Kidney (tissue), 14 donors: Measurements from ENCODE around the gene PPP6C. TPM values are rescaled to one million over a fixed set of nuclear protein-coding genes. Genes with fewer than 3 reads are reported as not detected.
"Not testable (repeated sequence)": the region's sequence is repeated elsewhere in the genome, so short reads cannot be mapped to it uniquely, and the experiment has no call there.

Experiments used
- DNase-seq, 5 donors: peaks; one replicate each; pipeline ENCODE4 v3.0.0-alpha.2; 2013 to 2020
- FAIRE-seq: peaks from 2 replicates; lab custom pipeline; 2012; peaks lifted over from hg19 to GRCh38; lab: Jason Lieb, UNC
- H3K27ac ChIP-seq, 2 donors: one replicate each; pipeline ENCODE4 v1.7.0; 2013; ENCODE audit warnings: low read depth in 2 of 2, low read length in 2 of 2, inconsistent platforms in 1 of 2
- H3K27me3 ChIP-seq: one replicate; pipeline ENCODE4 v1.7.1; 2013; ENCODE audit warnings: low read length, inconsistent platforms; ENCODE audit not compliant: control insufficient read depth, insufficient read depth
- H3K36me3 ChIP-seq, 3 donors: one replicate each; pipeline versions ENCODE4 v1.7.0 to v1.7.1; 2013; ENCODE audit warnings: low read length in 3 of 3, control low read depth in 1 of 3, inconsistent platforms in 1 of 3; ENCODE audit not compliant: insufficient read depth in 3 of 3, control insufficient read depth in 2 of 3
- H3K4me1 ChIP-seq, 3 donors: one replicate each; pipeline versions ENCODE4 v1.7.0 to v1.7.1; 2013; ENCODE audit warnings: low read length in 3 of 3, inconsistent platforms in 1 of 3, low read depth in 1 of 3; ENCODE audit not compliant: control insufficient read depth in 2 of 3, insufficient read depth in 2 of 3
- H3K4me3 ChIP-seq, 3 donors: one replicate each; pipeline versions ENCODE4 v1.7.0 to v1.8.1; 2013; ENCODE audit warnings: low read length in 3 of 3, control low read depth in 1 of 3, inconsistent platforms in 1 of 3
- H3K9ac ChIP-seq, 3 donors: one replicate each; pipeline versions ENCODE4 v1.7.0 to v1.7.1; 2013; ENCODE audit warnings: low read length in 3 of 3, control low read depth in 1 of 3, inconsistent platforms in 1 of 3
- H3K9me3 ChIP-seq, 3 donors: one replicate each; pipeline versions ENCODE4 v1.7.0 to v1.7.1; 2013; ENCODE audit warnings: low read length in 3 of 3, control low read depth in 1 of 3, inconsistent platforms in 1 of 3; ENCODE audit not compliant: control insufficient read depth in 2 of 3, insufficient read depth in 1 of 3
- intact Hi-C: fragments of 100-400 bp; cut with DNase I; formaldehyde crosslinking; loops from one replicate; pipeline ENCODE4 v1.11.1; 2022
- polyA plus RNA-seq: library from polyadenylated mRNA; stranded (reverse); fragments of 350-450 nt; fragmentation: Illumina TruSeq; extraction: RNeasy Lipid Tissue Mini Kit (QIAGEN cat#74804); gene quantifications from one replicate; pipeline ENCODE4 v1.2.3, GENCODE V29; 2014; ENCODE audit warnings: low read depth, low replicate concordance; ENCODE audit not compliant: insufficient read depth
- total RNA-seq: library from RNA; stranded (reverse); fragmentation: NEBNext Ultra II Directional; extraction: Animal tissue kit (Norgen Biotek cat#: 25700); gene quantifications from one replicate; pipeline ENCODE4 v1.2.1, GENCODE V29; 2021
- TF ChIP-seq, protein P1 (sequence below): IDR thresholded peaks from 3 replicates; pipeline ENCODE4 v1.5.1; 2012; ENCODE audit warnings: mild to moderate bottlenecking, moderate library complexity, borderline replicate concordance; ENCODE audit not compliant: insufficient read depth; ENCODE audit errors: extremely low read depth
- donor health status: control.
- donor health status: control.
- donor health status: control.
- donor health status: control.
- donor health status: control.
- donor health status: DM: yes; HTN: yes; CAD: no.
- donor health status: Normal renal cell carcinoma (clear cell type).

PPP6C gene
- total and polyA plus RNA-seq, 2 donors from 2014 or later = 30.4 to 43.9 TPM

DNA sequence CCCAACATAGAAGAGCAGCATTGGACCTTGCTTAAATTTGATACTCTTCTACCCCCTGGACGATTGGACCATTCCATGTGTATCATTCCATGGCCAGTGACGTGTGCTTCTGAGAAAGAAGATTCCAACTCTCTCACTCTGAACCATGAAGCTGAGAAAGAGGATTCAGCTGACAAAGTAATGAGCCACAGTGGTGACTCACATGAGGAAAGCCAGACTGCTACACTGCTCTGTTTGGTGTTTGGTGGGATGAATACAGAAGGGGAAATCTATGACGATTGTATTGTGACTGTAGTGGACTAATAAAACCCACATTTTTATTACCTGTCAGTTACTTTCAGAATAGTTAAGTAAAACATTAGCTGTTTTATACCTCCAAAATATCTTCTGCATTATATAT is 44.1 kb upstream of the PPP6C start:
- H3K27ac ChIP-seq = no peak overlapping the region
- TF ChIP-seq, protein P1, sequence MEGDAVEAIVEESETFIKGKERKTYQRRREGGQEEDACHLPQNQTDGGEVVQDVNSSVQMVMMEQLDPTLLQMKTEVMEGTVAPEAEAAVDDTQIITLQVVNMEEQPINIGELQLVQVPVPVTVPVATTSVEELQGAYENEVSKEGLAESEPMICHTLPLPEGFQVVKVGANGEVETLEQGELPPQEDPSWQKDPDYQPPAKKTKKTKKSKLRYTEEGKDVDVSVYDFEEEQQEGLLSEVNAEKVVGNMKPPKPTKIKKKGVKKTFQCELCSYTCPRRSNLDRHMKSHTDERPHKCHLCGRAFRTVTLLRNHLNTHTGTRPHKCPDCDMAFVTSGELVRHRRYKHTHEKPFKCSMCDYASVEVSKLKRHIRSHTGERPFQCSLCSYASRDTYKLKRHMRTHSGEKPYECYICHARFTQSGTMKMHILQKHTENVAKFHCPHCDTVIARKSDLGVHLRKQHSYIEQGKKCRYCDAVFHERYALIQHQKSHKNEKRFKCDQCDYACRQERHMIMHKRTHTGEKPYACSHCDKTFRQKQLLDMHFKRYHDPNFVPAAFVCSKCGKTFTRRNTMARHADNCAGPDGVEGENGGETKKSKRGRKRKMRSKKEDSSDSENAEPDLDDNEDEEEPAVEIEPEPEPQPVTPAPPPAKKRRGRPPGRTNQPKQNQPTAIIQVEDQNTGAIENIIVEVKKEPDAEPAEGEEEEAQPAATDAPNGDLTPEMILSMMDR = no peak
- no peaks in the 10 kb centered on the region for H3K27me3 ChIP-seq
- FAIRE-seq = no peak
- DNase-seq = no peak
- H3K4me1 ChIP-seq = peaks cover 3 to 12% (median 4%) of the 10 kb centered on the region in 3 donors
- H3K4me3 ChIP-seq = no peak overlapping the region
- H3K36me3 ChIP-seq = peaks cover 8 to 35% (median 21%) of the 10 kb centered on the region in 3 donors
- intact Hi-C loops = no loop called here
- no peaks in the 10 kb centered on the region for H3K9me3 ChIP-seq
- no peak overlapping the region for H3K9ac ChIP-seq

DNA sequence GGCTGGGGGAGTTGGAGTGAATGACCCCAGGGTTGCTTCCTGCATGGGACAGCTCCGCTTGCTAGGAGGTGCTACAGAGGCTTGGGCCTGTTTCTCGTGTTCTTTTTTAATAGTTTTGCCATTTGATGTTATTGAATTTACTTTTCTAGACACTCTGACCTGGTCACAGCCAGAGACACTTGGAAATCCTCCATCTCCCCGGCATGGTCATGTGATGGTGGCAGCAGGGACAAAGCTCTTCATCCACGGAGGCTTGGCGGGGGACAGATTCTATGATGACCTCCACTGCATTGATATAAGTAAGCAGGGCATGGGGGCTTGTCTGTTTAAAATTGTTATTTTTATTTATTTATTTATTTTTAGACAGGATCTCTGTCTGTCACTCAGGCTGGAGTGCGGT is 38.2 kb upstream of the PPP6C start:
- H3K4me3 ChIP-seq = no peak overlapping the region
- H3K27me3 ChIP-seq = no peaks in the 10 kb centered on the region
- H3K4me1 ChIP-seq = no peaks in the 10 kb centered on the region
- no peak overlapping the region for H3K9ac ChIP-seq
- H3K36me3 ChIP-seq = peaks cover 0 to 7% (median 3%) of the 10 kb centered on the region in 3 donors
- no peak overlapping the region for H3K27ac ChIP-seq
- intact Hi-C loops = no loop called here
- H3K9me3 ChIP-seq = no peaks in the 10 kb centered on the region
- DNase-seq = no peak
- no peak for FAIRE-seq
- TF ChIP-seq, protein P1 = no peak

DNA sequence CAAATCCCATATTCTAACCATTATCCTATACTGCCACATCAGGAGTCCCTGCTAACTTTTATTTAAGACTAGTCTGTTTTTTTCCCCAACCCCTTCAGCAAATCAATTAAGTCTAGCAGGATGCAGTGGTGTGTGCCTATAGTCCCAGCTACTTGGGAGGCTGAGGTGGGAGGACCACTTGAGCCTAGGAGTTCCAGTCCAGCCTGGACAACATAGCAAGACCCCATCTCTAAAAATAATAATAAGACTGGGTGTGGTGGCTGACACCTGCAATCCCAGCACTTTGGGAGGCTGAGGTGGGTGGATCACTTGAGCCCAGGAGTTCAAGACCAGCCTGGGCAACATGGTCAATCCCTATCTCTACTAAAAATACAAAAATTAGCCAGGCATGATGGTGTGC is 35.3 kb upstream of the PPP6C start:
- DNase-seq, H3K4me1 ChIP-seq, intact Hi-C loops, H3K9ac ChIP-seq, H3K9me3 ChIP-seq, H3K36me3 ChIP-seq, FAIRE-seq, H3K27ac ChIP-seq, H3K4me3 ChIP-seq, H3K27me3 ChIP-seq: not testable (repeated sequence)

DNA sequence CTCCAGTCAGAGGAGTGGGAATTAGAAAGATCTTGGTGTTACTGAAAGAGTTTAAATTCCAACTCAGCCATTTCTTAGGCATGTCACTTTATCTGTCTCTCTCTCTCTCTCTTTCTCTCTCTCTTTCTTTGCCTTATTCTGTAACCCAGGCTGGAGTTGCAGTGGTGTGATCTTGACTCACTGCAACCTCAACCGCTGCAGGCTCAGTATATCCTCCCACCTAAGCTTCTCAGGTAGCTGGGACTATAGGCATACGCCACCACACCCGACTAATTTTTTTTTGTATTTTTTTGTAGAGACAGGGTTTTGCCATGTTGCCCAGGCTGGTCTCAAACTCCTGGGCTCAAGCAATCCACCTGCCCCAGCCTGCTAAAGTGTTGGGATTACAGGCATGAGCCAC is 29.0 kb upstream of the PPP6C start:
- no peak for DNase-seq
- H3K4me3 ChIP-seq = no peak overlapping the region
- TF ChIP-seq, protein P1 = no peak
- no peaks in the 10 kb centered on the region for H3K27me3 ChIP-seq
- no peaks in the 10 kb centered on the region for H3K9me3 ChIP-seq
- H3K9ac ChIP-seq = no peak overlapping the region
- intact Hi-C loops = no loop called here
- no peak overlapping the region for H3K27ac ChIP-seq
- peaks cover 0 to 3% (median 2%) of the 10 kb centered on the region in 3 donors for H3K36me3 ChIP-seq
- no peaks in the 10 kb centered on the region for H3K4me1 ChIP-seq
- no peak for FAIRE-seq
